Measurements from ENCODE around the gene ITGB3.

ITGB3 gene

GRCh38 chr17:47320879-47321502, 67.4 kb downstream of the ITGB3 start:
- DNase-seq (ENCODE audit: low read depth): no peak
- H3K4me3 ChIP-seq (ENCODE audit: control insufficient read depth, low read depth, low read length): no peak overlapping the region
- TF ChIP-seq CTCF (conservative IDR thresholded peaks at IDR 0.05; ENCODE audit: control insufficient read depth, insufficient read depth, low read depth, low read length): no peak

- no peak for TF ChIP-seq CTCF (conservative IDR thresholded peaks at IDR 0.05; ENCODE audit: control insufficient read depth, insufficient read depth, low read depth, low read length)
- peak; percentile 81 for DNase-seq (ENCODE audit: low read depth)
- H3K4me3 ChIP-seq (ENCODE audit: control insufficient read depth, low read depth, low read length): peak within 1 kb of the TSS; percentile 80
These were observed 70.0 kb downstream of the ITGB3 start, which contains the start of gene EFCAB13 for GRCh38 chr17:47323382-47324223. Gene EFCAB13 (plus strand): TSS chr17:47323955. CDS start chr17:47328354, 4,399 bp downstream.

- no peak for TF ChIP-seq CTCF (conservative IDR thresholded peaks at IDR 0.05; ENCODE audit: control insufficient read depth, insufficient read depth, low read depth, low read length)
- peak overlapping the region; percentile 80 for H3K4me3 ChIP-seq (ENCODE audit: control insufficient read depth, low read depth, low read length)
- DNase-seq (ENCODE audit: low read depth): peak; percentile 52
These were observed 70.8 kb downstream of the ITGB3 start for GRCh38 chr17:47324224-47325020.

- no peak for DNase-seq (ENCODE audit: low read depth)
- no peak overlapping the region for H3K4me3 ChIP-seq (ENCODE audit: control insufficient read depth, low read depth, low read length)
- TF ChIP-seq CTCF (conservative IDR thresholded peaks at IDR 0.05; ENCODE audit: control insufficient read depth, insufficient read depth, low read depth, low read length): no peak
These were observed 71.5 kb downstream of the ITGB3 start for GRCh38 chr17:47325176-47325575.

GRCh38 chr17:47330548-47330947, 76.9 kb downstream of the ITGB3 start:
- no peak overlapping the region for H3K4me3 ChIP-seq (ENCODE audit: control insufficient read depth, low read depth, low read length)
- no peak for DNase-seq (ENCODE audit: low read depth)
- TF ChIP-seq CTCF (conservative IDR thresholded peaks at IDR 0.05; ENCODE audit: control insufficient read depth, insufficient read depth, low read depth, low read length): no peak

GRCh38 chr17:47332287-47332686, 78.7 kb downstream of the ITGB3 start:
- TF ChIP-seq CTCF (conservative IDR thresholded peaks at IDR 0.05; ENCODE audit: control insufficient read depth, insufficient read depth, low read depth, low read length): no peak
- H3K4me3 ChIP-seq (ENCODE audit: control insufficient read depth, low read depth, low read length): no peak overlapping the region
- no peak for DNase-seq (ENCODE audit: low read depth)

Measured in fibroblast of mammary gland (primary cell).